ENCODE measurements around the gene GSTO1. TPM values are rescaled to one million over a fixed set of nuclear protein-coding genes. Genes with fewer than 3 reads are reported as not detected.

GSTO1 gene
- total and polyA plus RNA-seq, 9 of the 15 experiments (the other 6 are each of a cell fraction or from before 2014, with no cell fraction given) = 136 to 592 (median 237) TPM

GRCh38 chr10:104209575-104210198, 45.0 kb upstream of the GSTO1 start (continued):
- TF ChIP-seq REST (IDR thresholded peaks at IDR 0.05; ENCODE audit: borderline replicate concordance) = peak; percentile 55; the same call in 1 of the 2 replicates
- no peak for TF ChIP-seq REST (CRISPR knock-in tag; IDR thresholded peaks at IDR 0.05; ENCODE audit: low read depth)
- TF ChIP-seq CTCF (IDR thresholded peaks at IDR 0.05 in 2 of 3, conservative IDR thresholded peaks at IDR 0.05 in 1 of 3; ENCODE audit: insufficient read depth in 2 of 3, low read depth in 1 of 3, low read length in 3 of 3) = peak; percentile 42 to 60 (median 54); a peak in 4 of 6 replicates
- no peak for TF ChIP-seq RB1 (IDR thresholded peaks at IDR 0.05; ENCODE audit: low read depth)
- TF ChIP-seq ZNF174 (CRISPR knock-in tag; IDR thresholded peaks at IDR 0.05) = no peak
- TF ChIP-seq SMC3 (conservative IDR thresholded peaks at IDR 0.05; ENCODE audit: insufficient read depth, low read depth, low read length) = peak; percentile 48; the same call in 1 of the 2 replicates
- no peak for TF ChIP-seq SP1 (CRISPR knock-in tag; IDR thresholded peaks at IDR 0.05)
- no peak for TF ChIP-seq BRCA1 (IDR thresholded peaks at IDR 0.05)
- no peak for TF ChIP-seq BRCA1 (CRISPR knock-in tag; IDR thresholded peaks at IDR 0.05)
- TF ChIP-seq RAD21 (CRISPR knock-in tag; conservative IDR thresholded peaks at IDR 0.05 in 1 of 2, IDR thresholded peaks at IDR 0.05 in 1 of 2) = peak; percentile 44 to 69
